Measurements from ENCODE around the gene AGO4. TPM values are rescaled to one million over a fixed set of nuclear protein-coding genes. Genes with fewer than 3 reads are reported as not detected.

Gene AGO4
- total and polyA plus RNA-seq, 2 of the 8 experiments (the other 6 are each of a cell fraction or from before 2014, with no cell fraction given) = 5.5 to 7.7 TPM

DNA sequence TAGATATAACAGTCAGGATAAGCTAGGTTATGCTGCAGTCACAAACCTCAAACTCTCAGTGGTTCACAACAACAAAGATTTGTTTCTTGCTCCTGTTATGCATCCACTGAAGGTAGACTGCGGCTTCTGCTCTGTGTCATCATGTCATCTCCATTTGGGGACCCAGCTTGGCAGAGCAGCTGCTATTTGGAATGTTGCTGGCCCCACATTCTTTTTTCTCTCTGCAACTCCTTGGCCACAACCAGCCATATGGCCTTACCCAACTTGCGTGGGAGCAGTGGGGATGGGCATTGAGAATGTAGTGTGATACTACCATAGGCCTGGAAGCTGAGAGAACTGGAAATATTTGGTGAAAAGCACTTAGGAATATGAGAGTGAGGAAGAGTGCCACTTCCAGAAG, 26.4 kb downstream of the AGO4 start:
- no peak overlapping the region for H3K4me2 ChIP-seq (ENCODE audit: insufficient read depth in 1 of 2, low read depth in 2 of 2, low read length in 2 of 2)
- FAIRE-seq = no peak
- no peaks in the 10 kb centered on the region for H3K79me1 ChIP-seq (ENCODE audit: low read depth, low read length)
- WGBS, 2 experiments (ENCODE audit: extremely low coverage in 1 of 2, insufficient coverage in 1 of 2, insufficient read length in 1 of 2, insufficient replicate concordance in 2 of 2, low coverage in 1 of 2, low lambda C conversion rate in 2 of 2, missing lambda C conversion rate in 1 of 2) = 86% methylated on average over 2 of the region's 2 CpGs; no CpG with 5 or more reads in 1 of the 2 experiments
- H3K36me3 ChIP-seq (ENCODE audit: control insufficient read depth in 2 of 4, insufficient read depth in 4 of 4, low read length in 3 of 4) = peaks cover 0 to 15% (median 7%) of the 10 kb centered on the region in 4 experiments; a peak in 4 of 8 replicates
- ChIA-PET CTCF (ENCODE audit: partially characterized antibody) (interaction anchor here (0.6 to 0.8 kb wide), 2 partner anchors 14 to 32 kb away, joined by 3 read pairs; no protein-coding TSS in a partner anchor), POLR2A (ENCODE audit: partially characterized antibody) (no interaction called here)
- no peak overlapping the region for H2BK120ac ChIP-seq (replicated peaks; ENCODE audit: low read depth, low read length)
- H3K18ac ChIP-seq (ENCODE audit: extremely low read depth, low read length) = no peak overlapping the region
- H3K4me3 ChIP-seq (ENCODE audit: extremely low read depth in 1 of 4, insufficient read depth in 2 of 4, low read depth in 3 of 4, low read length in 4 of 4) = no peak overlapping the region
- H2AK5ac ChIP-seq (ENCODE audit: low read depth, low read length) = no peak overlapping the region
- no peaks in the 10 kb centered on the region for H3K23me2 ChIP-seq (ENCODE audit: low read depth, low read length)
- H2BK5ac ChIP-seq (ENCODE audit: low read depth, low read length) = no peak overlapping the region
- H3K56ac ChIP-seq (replicated peaks; ENCODE audit: insufficient read length, low read depth, low read length) = no peak overlapping the region
- TF ChIP-seq SP2 (IDR thresholded peaks at IDR 0.05; ENCODE audit: low read length) (no peak), JUN (IDR thresholded peaks at IDR 0.05; ENCODE audit: low read depth, low read length) (no peak), YY1 (IDR thresholded peaks at IDR 0.05; ENCODE audit: low read depth, low read length) (no peak), POLR2A (IDR thresholded peaks at IDR 0.05; ENCODE audit: control extremely low read depth in 1 of 2, low read depth in 2 of 2, low read length in 2 of 2) (no peak)
- TF ChIP-seq, protein P1, sequence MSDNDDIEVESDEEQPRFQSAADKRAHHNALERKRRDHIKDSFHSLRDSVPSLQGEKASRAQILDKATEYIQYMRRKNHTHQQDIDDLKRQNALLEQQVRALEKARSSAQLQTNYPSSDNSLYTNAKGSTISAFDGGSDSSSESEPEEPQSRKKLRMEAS (IDR thresholded peaks at IDR 0.05) = no peak
- no peak overlapping the region for H2BK15ac ChIP-seq (ENCODE audit: low read length)
- H4K20me1 ChIP-seq (replicated peaks in 1 of 2; ENCODE audit: control insufficient read depth in 1 of 2, insufficient read depth in 2 of 2, low read length in 2 of 2) = no peaks in the 10 kb centered on the region
- no peak overlapping the region for H3K23ac ChIP-seq (ENCODE audit: insufficient read length)
- no peak overlapping the region for H3K9ac ChIP-seq (replicated peaks in 1 of 4; ENCODE audit: extremely low read depth in 1 of 4, low read depth in 3 of 4, low read length in 3 of 4)
- H4K91ac ChIP-seq (replicated peaks; ENCODE audit: insufficient read length, low read length) = no peak overlapping the region
- no peaks in the 10 kb centered on the region for H3K79me2 ChIP-seq (ENCODE audit: control insufficient read depth in 1 of 2, insufficient read depth in 2 of 2, low read length in 2 of 2)
- H3K14ac ChIP-seq (ENCODE audit: insufficient read length) = no peak overlapping the region
- H2BK20ac ChIP-seq (ENCODE audit: low read length) = no peak overlapping the region
- no peaks in the 10 kb centered on the region for H3K9me3 ChIP-seq (ENCODE audit: insufficient read depth in 2 of 2, low read depth in 1 of 2, low read length in 1 of 2)
- H4K5ac ChIP-seq (ENCODE audit: insufficient read length, low read depth, low read length) = no peak overlapping the region
- H3K4ac ChIP-seq (replicated peaks; ENCODE audit: insufficient read length, low read depth, low read length) = no peak overlapping the region
- no peak for DNase-seq (ENCODE audit: low read depth in 1 of 2, low spot score in 2 of 2)
- H4K8ac ChIP-seq (ENCODE audit: extremely low read depth, insufficient read depth, low read length) = no peak overlapping the region
- H3K27me3 ChIP-seq (replicated peaks in 1 of 4; ENCODE audit: control insufficient read depth in 3 of 4, extremely low read depth in 1 of 4, insufficient read depth in 3 of 4, low read length in 3 of 4) = no peaks in the 10 kb centered on the region
- no peak overlapping the region for H3K27ac ChIP-seq (ENCODE audit: low read depth, low read length)
- no peak overlapping the region for H2AFZ ChIP-seq (ENCODE audit: low read length)
- H3K4me1 ChIP-seq (replicated peaks in 1 of 4; ENCODE audit: control insufficient read depth in 3 of 4, insufficient read depth in 4 of 4, low read length in 3 of 4) = no peaks in the 10 kb centered on the region
- no peak overlapping the region for H2BK12ac ChIP-seq (ENCODE audit: low read depth, low read length)

All from H1 (cell line).